Measurements from ENCODE around the gene CPED1. TPM values are rescaled to one million over a fixed set of nuclear protein-coding genes. Genes with fewer than 3 reads are reported as not detected.

Gene CPED1
- total RNA-seq, 1 experiment from 2014 or later: 0.39 TPM

GRCh38 chr7:121082400-121083101 lies 94.0 kb downstream of the CPED1 start:
- in situ Hi-C loops (cut with HindIII; ENCODE audit: low pct_unique_long_range_greater_than_20kb, low sequenced_read_pairs) (no loop called here), intact Hi-C loops (cut with micrococcal nuclease; ENCODE audit: unreplicated experiment) (loop anchor here (5.0 kb wide), 1 partner anchor 290 kb away; no protein-coding TSS in a partner anchor)
- ATAC-seq (no peak), DNase-seq (ENCODE audit: low read depth, low spot score) (no peak)
- no TSS peak for BruUV-seq (replicated peaks)
- ChIA-PET POLR2A (no interaction called here), CTCF (no interaction called here)
- Histone ChIP-seq H3K4me3 (ENCODE audit: low read depth in 2 of 2, low read length in 2 of 2) (no peak overlapping the region), H3K4me1 (ENCODE audit: control insufficient read depth, insufficient read depth, low read length) (no peaks in the 10 kb centered on the region), H3K27ac (ENCODE audit: low read length) (no peak overlapping the region), H3K36me3 (ENCODE audit: control insufficient read depth, insufficient read depth, low read length) (no peaks in the 10 kb centered on the region), H3K9me3 (ENCODE audit: control insufficient read depth, insufficient read depth, low read depth, low read length) (no peaks in the 10 kb centered on the region), H3K27me3 (ENCODE audit: control insufficient read depth, insufficient read depth, low read length) (no peaks in the 10 kb centered on the region)
- TF ChIP-seq TCF7L2 (IDR thresholded peaks at IDR 0.05; ENCODE audit: low read depth, low read length): no peak
- no peak for TF ChIP-seq CTCF (IDR thresholded peaks at IDR 0.05)
- TF ChIP-seq, protein P1, sequence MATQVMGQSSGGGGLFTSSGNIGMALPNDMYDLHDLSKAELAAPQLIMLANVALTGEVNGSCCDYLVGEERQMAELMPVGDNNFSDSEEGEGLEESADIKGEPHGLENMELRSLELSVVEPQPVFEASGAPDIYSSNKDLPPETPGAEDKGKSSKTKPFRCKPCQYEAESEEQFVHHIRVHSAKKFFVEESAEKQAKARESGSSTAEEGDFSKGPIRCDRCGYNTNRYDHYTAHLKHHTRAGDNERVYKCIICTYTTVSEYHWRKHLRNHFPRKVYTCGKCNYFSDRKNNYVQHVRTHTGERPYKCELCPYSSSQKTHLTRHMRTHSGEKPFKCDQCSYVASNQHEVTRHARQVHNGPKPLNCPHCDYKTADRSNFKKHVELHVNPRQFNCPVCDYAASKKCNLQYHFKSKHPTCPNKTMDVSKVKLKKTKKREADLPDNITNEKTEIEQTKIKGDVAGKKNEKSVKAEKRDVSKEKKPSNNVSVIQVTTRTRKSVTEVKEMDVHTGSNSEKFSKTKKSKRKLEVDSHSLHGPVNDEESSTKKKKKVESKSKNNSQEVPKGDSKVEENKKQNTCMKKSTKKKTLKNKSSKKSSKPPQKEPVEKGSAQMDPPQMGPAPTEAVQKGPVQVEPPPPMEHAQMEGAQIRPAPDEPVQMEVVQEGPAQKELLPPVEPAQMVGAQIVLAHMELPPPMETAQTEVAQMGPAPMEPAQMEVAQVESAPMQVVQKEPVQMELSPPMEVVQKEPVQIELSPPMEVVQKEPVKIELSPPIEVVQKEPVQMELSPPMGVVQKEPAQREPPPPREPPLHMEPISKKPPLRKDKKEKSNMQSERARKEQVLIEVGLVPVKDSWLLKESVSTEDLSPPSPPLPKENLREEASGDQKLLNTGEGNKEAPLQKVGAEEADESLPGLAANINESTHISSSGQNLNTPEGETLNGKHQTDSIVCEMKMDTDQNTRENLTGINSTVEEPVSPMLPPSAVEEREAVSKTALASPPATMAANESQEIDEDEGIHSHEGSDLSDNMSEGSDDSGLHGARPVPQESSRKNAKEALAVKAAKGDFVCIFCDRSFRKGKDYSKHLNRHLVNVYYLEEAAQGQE (IDR thresholded peaks at IDR 0.05; ENCODE audit: insufficient read depth in 1 of 2, low read depth in 2 of 2, low read length in 1 of 2): no peak
- no peak for TF ChIP-seq POLR2AphosphoS5 (IDR thresholded peaks at IDR 0.05; ENCODE audit: low read depth, low read length)
- TF ChIP-seq SIN3A (IDR thresholded peaks at IDR 0.05; ENCODE audit: borderline replicate concordance, insufficient read depth, low read depth, low read length): no peak

DNA sequence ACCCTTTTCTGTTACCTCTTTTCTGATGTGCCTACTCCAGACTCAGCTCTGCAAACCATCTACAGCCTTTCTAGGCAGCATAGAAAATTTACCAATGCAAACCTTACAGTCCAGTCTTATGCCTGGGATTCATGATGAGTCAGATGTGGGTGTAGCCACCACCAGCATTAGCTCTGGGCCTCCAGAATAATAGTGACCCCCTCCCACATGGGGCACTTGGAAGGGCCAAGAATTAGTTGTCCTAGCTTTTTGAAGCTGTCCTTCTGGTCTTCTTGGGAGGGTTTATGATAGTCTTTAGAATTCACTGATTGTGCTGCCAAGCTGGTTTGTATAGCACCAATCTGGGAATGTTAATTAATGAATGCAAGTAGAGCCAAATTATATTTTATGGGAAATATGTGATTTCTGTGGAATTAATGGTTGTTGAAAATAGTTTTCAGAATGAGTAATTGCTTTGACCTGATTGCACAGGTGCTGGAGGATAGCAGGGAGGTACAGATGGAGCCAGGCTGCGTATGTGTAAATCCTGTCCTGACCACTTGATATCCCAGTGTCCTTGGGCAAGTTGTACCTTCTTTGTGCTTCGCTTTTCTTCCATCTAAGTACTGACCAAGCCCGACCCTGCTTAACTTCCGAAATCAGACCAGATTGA lies 94.8 kb downstream of the CPED1 start:
- no TSS peak for BruUV-seq (replicated peaks)
- POLR2A ChIA-PET: no interaction called here
- Histone ChIP-seq H3K36me3 (ENCODE audit: control insufficient read depth, insufficient read depth, low read length) (no peaks in the 10 kb centered on the region), H3K27ac (ENCODE audit: low read length) (no peak overlapping the region), H3K9me3 (ENCODE audit: control insufficient read depth, insufficient read depth, low read depth, low read length) (no peaks in the 10 kb centered on the region), H3K4me1 (ENCODE audit: control insufficient read depth, insufficient read depth, low read length) (no peaks in the 10 kb centered on the region), H3K27me3 (ENCODE audit: control insufficient read depth, insufficient read depth, low read length) (no peaks in the 10 kb centered on the region), H3K4me3 (ENCODE audit: low read depth in 2 of 2, low read length in 2 of 2) (no peak overlapping the region)
- no peak for TF ChIP-seq CTCF (IDR thresholded peaks at IDR 0.05)
- no peak for TF ChIP-seq TCF7L2 (IDR thresholded peaks at IDR 0.05; ENCODE audit: low read depth, low read length)
- no peak for TF ChIP-seq POLR2AphosphoS5 (IDR thresholded peaks at IDR 0.05; ENCODE audit: low read depth, low read length)
- TF ChIP-seq, protein P1 (IDR thresholded peaks at IDR 0.05; ENCODE audit: insufficient read depth in 1 of 2, low read depth in 2 of 2, low read length in 1 of 2): no peak
- no peak for TF ChIP-seq SIN3A (IDR thresholded peaks at IDR 0.05; ENCODE audit: borderline replicate concordance, insufficient read depth, low read depth, low read length)
- ATAC-seq (no peak), DNase-seq (ENCODE audit: low read depth, low spot score) (no peak)
- intact Hi-C loops (cut with micrococcal nuclease; ENCODE audit: unreplicated experiment): loop anchor here (5.0 kb wide), 1 partner anchor 291 kb away; no protein-coding TSS in a partner anchor
- in situ Hi-C loops (cut with HindIII; ENCODE audit: low pct_unique_long_range_greater_than_20kb, low sequenced_read_pairs): no loop called here
- CTCF ChIA-PET: no interaction called here
